CD4-positive, alpha-beta T cell treated with Interleukin-12 subunit alpha and Interleukin-12 subunit beta, for 1 hour (primary cell): ENCODE data around the gene MOV10L1.
A peak's percentile ranks its signal among the peaks of the same experiment; 100 is the strongest.
"Not testable (repeated sequence)": the region's sequence is repeated elsewhere in the genome, so short reads cannot be mapped to it uniquely, and the experiment has no call there.

ENCODE experiments used
- DNase-seq: peaks from one replicate; pipeline ENCODE4 v3.0.0-alpha.2; 2020

MOV10L1 gene

DNA sequence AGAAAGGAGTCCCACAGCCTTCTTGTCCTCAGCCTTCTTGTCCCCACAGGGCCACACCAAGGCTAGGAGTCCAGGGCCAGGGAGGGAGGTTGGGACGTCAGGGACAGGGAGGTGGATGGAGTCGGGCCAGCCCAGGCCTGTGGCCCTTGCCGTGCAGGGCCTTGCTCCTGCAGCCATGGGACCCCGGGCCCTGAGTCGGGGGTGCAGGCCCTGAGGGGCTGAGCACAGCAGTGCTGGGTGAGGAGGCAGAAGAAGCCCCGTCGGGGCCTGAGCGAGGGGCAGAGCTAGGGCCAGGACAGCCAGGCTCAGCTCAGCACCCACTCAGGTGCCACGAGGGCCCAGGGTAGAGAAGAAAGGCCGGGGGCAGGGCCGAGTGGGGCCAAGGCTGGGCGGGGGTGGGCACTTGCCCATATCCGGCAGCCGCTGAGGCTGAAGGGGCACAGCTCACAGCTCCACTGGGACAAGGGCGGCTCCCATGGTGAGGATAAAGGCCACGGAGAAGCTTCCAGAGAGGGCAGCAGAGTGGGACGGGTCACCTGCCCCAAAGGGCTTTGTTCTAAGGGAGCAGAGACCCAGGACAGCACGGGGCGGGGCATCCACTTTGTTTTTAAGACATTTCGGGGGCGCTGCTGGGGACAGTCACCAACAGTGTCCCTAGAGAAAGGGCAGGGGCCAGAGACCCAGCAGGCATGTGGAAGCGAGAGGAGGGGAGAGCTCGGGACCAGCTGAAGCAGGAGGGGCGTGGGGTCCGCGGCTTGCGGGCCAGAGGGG is 8.2 kb upstream of the MOV10L1 start:
- no peak for DNase-seq

DNA sequence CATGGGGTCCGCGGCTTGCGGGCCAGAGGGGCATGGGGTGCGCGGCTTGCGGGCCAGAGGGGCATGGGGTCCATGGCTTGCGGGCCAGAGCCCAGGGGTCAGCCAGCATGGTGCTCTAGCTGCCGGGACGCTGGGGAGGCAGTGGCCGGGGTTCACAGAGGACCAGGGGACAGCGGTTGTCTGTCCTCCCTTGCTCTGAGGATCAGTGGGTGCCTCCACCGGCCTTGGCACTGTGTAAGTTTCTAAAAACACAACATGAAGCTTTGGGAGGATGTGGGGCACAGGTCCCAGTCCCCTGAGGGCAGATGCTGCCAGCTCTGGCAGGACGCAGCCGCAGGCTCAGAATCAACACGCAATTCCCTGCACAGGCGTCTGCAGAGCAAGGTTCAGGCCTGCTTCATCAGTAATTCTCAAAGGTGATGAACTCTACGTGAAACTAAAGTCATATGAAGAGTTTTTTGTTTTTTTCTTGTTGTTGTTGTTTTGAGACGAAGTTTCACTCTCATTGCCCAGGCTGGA is 7.5 kb upstream of the MOV10L1 start:
- no peak for DNase-seq

DNA sequence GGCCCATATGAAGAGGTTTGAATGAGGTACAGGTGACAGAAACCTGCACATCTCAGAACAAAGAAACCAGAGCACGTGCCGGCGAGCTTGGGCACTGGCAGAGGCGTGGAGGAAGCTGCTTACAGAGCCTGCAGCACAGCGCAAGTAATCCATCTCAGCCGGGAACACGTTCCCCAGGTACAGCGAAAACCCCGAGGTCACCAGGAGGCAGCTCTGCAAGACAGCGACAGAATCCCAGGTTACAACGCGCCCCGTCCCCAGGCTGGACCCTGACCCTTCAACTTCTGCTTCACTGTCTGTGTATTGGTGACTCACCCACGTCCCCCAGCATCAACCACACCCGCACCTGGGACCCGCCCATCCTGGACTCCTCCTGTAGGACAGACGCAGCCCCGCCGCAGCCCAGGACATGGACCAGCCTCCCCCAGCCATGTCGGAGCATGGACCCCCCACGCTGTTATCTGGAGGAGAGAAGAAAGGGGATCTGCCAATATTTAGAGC is 6.8 kb upstream of the MOV10L1 start:
- DNase-seq, result no peak

DNA sequence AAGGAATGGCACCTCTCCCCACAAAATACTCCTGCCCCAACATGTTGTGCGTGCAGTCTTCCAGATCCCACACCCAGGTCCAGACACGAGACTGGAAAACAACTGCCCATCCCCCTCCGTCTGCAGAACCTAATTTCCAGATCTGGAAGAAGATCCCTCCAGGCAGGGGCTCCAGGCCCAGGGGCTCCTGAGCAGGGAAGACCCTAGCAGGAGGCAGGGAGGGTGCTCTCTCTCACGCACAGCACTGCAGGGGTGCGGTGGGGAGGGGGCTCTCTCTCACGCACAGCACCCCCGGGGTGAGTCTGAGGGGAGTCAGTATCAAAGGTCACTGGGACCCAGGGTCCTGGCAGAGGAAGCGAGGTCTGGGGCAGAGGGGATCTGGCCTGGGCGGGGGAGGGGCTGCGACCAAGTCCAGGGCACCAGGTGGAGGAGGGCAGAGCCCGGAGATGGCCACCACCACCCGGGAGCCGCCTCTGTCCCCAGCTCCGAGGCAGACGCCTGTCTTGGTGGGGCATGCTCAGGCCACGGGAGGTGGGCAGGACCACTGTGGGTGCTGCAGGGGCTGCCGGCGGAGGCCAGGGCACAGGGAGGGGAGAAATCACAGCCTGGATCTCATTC is 6.2 kb upstream of the MOV10L1 start:
- DNase-seq, result no peak

DNA sequence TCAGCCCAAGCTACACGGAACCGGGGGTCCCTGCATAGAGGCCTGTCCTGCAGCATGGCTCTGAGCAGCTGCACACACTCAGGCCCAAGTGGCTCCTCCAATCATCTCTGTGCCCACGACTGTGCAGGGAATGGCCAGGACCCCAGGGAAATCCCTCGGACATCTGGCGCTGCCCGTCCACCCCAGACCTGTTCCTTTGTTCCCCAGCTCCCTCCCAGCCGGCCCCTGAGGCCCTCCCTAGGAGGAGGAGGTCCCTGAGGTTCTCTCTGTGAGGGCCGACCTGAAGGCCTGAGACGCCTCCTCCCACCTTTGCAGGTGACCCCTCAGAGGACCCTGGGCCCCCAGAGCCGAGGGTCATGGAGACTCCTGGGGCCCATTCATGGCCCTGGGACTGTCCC is 5.7 kb upstream of the MOV10L1 start:
- no peak for DNase-seq

DNA sequence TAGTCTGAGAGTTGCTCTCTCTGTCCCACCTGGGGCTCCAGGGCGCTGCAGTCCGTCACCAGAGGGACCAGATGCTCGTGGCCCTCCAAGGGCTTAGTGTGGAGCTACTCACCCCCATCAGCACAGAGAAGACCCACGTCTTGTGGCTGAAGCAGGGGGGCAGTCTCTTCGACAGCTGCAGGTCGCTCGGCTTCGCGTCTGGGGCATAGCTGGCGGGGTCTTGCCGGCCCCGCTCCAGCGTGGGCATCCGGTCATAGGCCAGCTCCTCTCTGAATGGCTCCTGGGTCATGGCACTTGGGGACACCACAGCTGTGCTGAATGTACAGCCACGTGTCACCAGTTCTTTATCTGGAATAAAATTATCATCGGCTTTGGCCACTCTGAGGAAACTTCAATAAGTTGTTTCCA is 5.2 kb upstream of the MOV10L1 start:
- no peak for DNase-seq

DNA sequence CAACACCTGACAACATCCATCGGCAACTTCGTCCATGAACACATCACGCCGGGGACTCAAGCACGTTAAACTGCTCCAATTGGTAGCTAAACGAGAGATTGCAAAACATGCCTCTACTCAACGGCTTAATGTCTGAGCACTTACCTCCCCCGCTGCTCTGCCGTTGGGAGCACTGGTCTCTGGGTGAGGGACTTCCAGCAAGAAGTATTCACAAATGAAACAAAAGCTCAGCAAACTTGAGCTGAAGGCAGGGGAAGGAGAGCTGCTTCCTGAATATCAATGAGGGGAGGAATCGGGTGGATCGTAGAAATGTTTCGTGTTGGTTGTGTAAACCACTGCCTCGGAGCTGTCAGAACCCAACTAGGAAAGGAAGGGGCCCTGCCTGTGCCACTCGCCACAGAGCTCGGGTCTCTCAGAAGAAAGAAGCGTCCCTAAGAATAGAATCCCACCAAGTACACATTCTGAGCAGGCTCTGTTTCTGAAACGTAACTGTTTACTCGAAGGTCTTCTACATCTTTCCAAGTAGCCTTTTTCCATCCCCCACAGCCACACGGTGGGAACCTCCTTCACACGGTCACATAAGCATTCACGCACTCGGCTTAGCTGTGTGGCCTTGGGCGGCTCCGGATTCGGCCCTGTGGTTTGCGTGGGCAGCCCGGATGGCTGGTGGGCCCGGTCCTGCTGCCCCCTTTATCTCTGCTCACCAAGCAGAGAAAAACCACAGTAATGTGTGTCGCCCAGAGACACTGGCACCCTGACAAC is 4.4 kb upstream of the MOV10L1 start, which contains the start of gene MLC1:
Gene MLC1, minus strand, starts transcription at position 216 of the 762 bp plus-strand sequence. CDS start 524 bp downstream, outside the sequence.
- DNase-seq, result peak; percentile 9

DNA sequence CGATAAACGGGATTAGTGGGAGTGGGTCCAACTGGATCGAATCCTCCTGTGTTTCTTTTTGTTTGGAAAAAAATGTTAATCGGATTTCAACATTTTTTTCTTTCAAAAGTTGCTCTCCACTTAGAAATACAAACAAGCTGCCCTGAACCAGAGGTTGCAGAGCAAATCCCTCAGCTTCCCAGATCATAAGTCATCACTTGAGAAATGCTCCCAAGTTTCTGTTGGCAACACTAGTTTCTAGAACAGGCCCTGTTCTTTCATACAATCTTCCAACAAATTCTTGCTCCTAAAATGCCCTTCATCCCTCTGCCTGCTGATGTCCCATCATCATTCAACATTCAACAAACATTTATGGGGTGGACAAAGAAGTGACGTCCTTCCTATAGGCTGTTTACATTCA is 3.3 kb upstream of the MOV10L1 start:
- DNase-seq, result no peak

DNA sequence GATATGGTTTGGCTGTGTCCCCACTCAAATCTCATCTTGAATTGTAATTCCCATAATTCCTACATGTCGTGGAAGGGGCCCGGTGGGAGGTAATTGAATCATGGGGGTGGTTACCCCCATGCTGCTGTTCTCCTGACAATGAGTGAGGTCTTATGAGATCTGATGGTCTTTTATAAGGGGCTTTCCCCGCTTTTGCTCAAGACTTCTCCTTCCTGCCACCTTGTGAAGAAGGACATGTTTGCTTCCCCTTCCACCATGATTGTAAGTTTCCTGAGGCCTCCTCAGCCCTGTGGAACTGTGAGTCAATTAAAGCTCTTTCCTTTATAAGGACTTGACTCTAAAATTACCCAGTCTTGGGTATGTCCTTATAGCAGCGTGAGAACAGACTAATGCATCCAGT is 2.8 kb upstream of the MOV10L1 start:
- not testable (repeated sequence) for DNase-seq

DNA sequence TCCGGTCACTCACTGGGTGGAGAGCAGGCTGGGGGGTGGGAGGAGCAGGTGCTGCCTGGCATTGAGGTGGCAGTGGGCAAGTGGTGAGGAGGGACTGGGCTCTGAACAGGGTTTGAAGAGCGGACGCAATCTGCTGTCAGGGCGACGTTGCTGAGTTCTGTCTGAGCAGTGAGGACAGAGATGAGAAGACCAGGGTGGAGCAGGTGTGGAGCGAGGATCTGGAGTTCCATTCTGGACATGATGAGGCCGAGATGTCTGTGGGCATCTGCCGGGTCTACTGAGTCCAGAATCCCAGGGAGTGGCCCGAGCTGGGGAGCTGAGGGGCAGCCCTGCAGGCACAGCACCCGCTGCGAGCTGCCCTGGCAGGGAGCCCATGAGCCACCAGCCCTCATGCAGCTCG is 2.2 kb upstream of the MOV10L1 start:
- DNase-seq, result no peak

DNA sequence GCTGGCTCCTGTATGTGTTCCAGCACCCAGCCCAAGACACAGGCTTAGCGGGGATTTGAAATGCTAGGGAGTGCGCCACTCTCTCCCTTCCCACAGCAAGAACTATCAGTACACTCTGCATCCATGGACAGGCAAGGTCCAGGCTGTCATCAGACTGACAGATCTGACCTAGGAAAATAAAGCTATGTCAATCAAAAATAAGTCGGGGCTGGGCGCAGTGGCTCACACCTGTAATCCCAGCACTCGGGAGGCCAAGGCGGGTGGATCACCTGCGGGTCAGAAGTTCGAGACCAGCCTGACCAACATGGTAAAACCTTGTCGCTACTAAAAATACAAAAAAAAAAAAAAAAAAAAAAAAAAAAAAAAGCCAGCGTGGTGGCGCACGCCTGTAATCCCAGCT is 1.7 kb upstream of the MOV10L1 start:
- DNase-seq, result no peak

DNA sequence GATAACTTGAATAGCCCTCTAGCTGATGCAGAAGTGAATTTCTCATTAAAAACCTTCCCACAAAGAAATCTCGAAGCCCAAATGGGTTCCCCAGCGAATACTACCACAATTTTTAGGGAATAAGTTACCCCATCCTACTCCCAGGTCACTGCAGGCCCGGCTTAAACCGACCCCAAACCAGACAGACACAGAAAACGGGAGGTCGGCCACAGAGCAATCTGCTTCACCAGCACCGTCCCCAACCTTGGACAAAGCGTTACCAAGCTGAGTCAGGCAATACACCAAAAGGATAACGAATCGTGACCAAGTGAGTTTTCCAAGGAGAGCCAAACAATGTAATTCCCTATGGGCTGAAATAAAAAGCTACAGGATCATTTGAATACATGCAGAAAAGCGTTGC is 575 bp upstream of the MOV10L1 start:
- DNase-seq, result no peak

DNA sequence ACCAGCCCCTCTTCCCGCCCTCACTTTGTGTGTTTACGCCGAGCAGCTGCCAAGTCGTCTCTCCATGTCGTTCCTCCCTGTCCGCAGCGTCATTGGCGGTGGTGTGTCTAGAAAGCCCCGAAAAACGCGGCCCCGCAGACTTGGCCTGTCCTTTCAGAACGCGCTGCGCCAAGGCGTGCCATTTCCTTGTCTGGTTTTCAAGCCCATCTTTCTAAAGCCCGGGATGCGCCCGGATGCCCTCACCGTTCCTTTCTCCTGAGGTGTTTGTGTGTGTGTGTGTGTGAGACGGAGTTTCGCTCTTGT is 557 bp downstream of the MOV10L1 start:
- no peak for DNase-seq

DNA sequence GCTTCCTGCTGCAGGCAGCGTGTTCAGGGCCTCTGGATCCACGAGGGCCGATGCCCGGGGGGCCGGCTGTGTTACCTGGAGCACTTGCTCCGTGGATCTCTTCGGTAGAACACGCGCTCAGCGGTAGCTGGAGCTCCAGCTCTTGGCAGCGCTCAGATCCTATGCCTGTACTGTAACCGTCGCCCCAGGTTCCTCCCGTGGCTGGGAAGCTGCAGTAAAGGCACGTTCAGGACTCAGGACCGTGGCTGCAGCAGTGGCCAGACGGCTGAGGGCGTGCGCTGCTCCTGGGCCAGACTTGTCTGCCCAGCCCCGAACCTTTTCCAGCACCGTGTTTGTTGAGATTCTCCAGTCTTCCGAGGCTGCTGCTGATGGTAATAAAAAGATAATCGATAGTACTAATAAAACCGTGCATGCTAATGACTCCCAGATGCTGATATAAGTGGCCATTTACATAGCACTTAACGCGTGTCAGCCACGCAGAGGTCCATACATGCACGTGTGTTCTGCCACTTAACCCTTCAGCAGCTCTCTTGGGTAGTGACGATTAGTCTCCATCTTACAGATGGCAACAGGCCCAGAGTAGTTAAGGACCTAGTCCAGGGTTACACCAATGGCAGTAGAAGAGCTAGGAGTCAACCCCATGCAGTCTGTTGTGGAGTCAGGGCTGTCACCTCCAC is 1.4 kb downstream of the MOV10L1 start:
- no peak for DNase-seq

DNA sequence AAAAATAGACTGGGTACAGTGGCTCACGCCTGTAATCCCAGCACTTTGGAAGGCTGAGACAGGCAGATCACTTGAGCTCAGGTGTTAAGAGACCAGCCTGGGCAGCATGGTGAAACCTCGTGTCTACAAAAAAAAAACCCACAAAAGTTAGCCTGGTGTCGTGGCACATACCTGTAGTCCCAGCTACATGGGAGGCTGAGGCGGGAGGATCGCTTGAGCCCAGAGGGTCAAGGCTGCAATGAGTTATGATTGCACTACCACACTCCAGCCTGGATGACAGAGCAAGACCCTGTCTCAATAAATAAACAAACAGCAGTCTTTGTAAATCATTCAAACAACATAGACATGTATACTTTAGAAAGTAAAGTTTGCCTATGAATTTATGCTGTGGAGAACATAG is 2.5 kb downstream of the MOV10L1 start:
- no peak for DNase-seq

DNA sequence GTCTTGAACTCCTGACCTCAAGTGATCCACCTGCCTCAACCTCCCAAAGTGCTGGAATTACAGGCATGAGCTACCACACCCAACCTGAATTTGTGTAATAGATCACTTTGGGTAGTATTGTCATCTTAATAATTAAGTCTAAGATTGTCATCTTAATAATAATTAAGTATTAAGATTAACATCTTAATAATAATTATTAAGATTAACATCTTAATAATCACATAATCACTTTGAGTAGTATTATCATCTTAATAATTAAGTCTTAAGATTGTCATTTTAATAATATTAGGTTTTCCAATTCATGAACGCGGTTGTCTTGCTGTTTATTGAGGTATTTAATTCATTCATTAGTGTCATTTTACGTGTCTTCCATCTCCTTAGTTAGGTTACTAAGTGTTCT is 8.2 kb downstream of the MOV10L1 start:
- DNase-seq, result no peak

DNA sequence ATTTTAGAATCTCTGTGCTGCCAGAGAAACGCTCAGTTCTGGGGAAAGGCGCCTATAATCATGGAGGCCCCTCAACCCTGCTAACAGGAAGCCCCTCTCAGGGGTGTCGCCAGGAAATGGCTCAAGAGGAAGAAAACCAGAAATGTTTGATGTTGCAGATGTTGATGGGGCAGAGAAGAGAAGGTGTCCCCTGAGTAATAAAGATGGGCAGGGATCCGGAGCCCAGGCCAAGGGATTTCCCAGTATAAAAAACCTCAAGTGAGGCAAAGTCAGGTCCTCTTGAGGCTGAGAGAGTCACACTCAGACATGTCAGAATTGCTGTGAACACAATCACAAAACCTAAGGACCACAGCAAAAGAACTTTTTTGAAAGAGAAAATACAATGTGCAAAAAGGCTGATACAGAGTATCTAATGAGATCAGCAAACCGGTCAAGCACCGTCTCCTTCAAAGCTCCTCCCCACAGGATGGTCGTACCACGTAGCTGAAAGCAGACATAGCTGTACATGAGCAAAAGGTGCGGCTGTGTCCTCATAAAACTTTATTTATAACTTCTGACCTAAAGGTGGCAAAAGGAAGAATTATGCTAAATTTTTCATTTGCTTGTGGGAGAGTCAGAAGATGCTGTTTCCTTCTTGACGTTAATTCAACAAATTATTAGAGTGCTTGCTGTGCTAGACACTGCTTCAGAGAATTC is 12.2 kb downstream of the MOV10L1 start:
- no peak for DNase-seq

DNA sequence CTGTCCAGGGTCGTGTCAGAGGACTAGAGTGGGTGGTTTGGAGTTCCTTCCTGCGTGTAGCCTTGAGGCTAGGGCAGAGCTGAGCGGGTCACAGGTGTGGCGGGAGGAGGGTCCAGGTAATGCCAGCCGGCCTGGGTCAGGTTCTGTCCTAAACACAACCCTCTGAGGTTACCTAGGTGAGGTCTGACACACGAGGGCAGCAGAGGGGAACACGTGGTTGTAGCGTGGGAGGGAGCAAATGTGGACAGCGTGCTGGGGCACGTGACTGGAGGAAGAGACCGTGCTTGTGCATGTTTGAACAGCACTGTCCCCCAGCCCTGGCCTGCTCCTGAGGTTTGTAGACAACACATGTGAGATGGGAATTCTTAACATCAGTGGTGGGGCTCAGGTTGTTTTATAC is 13.1 kb downstream of the MOV10L1 start:
- no peak for DNase-seq

DNA sequence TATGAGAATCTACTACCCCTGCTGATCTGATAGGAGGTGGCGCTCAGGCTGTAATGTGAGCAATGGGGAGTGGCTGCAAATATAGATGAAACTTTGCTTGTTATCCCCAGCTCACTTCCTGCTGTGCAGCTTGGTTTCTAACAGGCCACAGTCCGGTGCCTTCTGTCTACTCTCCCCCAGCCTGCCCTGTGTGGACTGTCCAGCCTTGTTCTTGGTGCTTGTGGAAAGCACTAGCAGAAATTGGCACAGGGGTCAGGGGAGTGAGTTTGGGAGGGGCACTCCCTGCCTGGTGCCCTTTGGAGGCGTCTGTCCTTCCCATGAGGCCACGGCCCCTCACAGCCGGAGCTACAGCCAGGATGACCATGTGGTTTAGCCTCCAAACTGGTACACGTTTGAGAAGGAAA is 14.3 kb downstream of the MOV10L1 start:
- no peak for DNase-seq

DNA sequence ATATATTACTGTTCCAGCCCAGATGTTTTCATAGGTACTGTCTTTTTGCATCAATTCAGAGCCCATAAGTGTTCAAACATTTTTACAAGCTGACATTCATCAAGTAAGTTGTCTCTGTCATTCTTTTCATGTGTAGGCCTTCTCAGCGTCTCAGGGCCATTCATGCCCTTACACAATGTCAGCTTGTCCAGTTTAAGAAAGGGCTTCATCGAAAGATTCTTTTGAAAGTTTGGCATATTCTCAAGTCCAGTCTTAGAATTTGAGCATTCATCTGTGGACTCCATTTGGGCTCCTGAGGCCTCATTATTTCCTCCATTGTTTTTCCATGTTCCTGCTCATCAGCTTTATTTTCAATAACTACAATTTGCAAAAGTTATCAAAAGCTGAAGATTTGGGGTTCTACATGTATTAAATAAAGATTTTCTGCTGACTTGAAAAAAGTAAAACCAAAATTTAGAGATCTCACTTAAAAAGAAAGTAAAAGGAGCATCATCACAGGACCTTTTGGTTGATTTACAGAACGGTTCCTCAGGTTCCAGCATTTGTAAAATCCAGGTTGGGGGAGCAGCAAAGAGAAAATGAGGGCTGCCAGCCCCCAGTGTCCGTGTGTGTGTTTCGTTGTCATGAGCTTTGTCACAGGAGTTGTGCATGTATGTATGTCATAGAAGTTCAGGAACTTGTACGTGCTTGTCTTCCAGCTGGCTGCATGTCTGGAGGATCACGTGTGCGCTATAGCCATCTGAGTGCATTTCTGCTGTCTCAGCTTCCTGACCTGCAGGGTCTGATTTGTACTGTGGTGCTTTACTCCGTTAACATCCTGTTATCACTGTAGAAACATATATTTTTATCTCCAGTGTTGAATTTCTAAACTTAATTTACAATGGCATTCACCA is 15.6 kb downstream of the MOV10L1 start:
- DNase-seq, result no peak

DNA sequence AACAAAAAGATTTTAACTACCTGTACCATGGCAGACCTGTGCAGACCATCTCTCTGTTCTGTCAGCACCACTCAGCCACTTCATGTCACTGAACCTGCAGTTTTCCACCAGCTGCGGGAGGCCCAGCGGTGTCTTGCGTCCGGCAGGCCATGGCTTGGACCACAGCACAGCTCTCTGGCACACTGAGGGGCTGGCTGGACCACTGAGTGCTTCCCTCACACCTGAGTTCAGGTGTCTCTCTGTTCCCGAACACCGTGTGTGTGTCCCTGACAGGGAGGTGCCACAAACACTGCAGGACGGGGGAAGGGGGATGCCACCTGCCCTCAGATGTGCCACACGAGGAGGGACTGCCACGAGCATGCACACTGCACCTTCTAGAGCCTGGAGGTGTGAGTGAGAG is 17.7 kb downstream of the MOV10L1 start:
- DNase-seq, result no peak
